HEK293 (cell line): Measurements from ENCODE around the gene HOXD9.
A peak's percentile ranks its signal among the peaks of the same experiment; 100 is the strongest.

Source experiments
- KLF8 ChIP-seq: fragments of 450-650 bp; formaldehyde crosslinking; IDR thresholded peaks from 2 replicates; pipeline ENCODE4 v1.5.1; 2016; ENCODE audit warnings: missing biosample characterization, missing genetic modification characterization
- PRDM2 ChIP-seq: fragments of 450-650 bp; formaldehyde crosslinking; IDR thresholded peaks from 2 replicates; pipeline ENCODE4 v1.5.1; 2016; ENCODE audit warnings: missing biosample characterization, missing genetic modification characterization, borderline replicate concordance
- SCRT1 ChIP-seq: fragments of 450-650 bp; formaldehyde crosslinking; IDR thresholded peaks from 2 replicates; pipeline ENCODE4 v1.5.1; 2016; ENCODE audit warnings: missing biosample characterization, missing genetic modification characterization, borderline replicate concordance
- SETDB1 ChIP-seq: IDR thresholded peaks from one replicate; pipeline ENCODE4 v1.6.1; 2017; ENCODE audit warnings: mild to moderate bottlenecking, low read length, moderate library complexity, mixed read lengths; ENCODE audit not compliant: insufficient read length
- YY1 ChIP-seq: fragments of 450-650 bp; formaldehyde crosslinking; IDR thresholded peaks from 2 replicates; pipeline ENCODE4 v1.5.1; 2018; ENCODE audit warnings: missing biosample characterization, missing genetic modification characterization
- ZBTB1 ChIP-seq: fragments of 450-650 bp; formaldehyde crosslinking; IDR thresholded peaks from 2 replicates; pipeline ENCODE4 v1.5.1; 2016; ENCODE audit warnings: missing biosample characterization, missing genetic modification characterization
- ZBTB10 ChIP-seq: fragments of 450-650 bp; formaldehyde crosslinking; IDR thresholded peaks from 2 replicates; pipeline ENCODE4 v1.5.1; 2016; ENCODE audit warnings: missing biosample characterization, missing genetic modification characterization
- ZNF155 ChIP-seq: fragments of 450-650 bp; formaldehyde crosslinking; IDR thresholded peaks from 2 replicates; pipeline ENCODE4 v1.5.1; 2016; ENCODE audit warnings: missing biosample characterization, missing genetic modification characterization
- ZNF18 ChIP-seq: fragments of 450-650 bp; formaldehyde crosslinking; IDR thresholded peaks from 2 replicates; pipeline ENCODE4 v1.5.1; 2016; ENCODE audit warnings: missing biosample characterization, missing genetic modification characterization
- ZNF2 ChIP-seq: fragments of 450-650 bp; formaldehyde crosslinking; IDR thresholded peaks from 2 replicates; pipeline ENCODE4 v1.5.1; 2016; ENCODE audit warnings: missing biosample characterization, missing genetic modification characterization
- ZNF416 ChIP-seq: fragments of 450-650 bp; formaldehyde crosslinking; IDR thresholded peaks from 2 replicates; pipeline ENCODE4 v1.5.1; 2016; ENCODE audit warnings: missing biosample characterization, missing genetic modification characterization
- ZNF521 ChIP-seq: fragments of 450-650 bp; formaldehyde crosslinking; IDR thresholded peaks from 2 replicates; pipeline ENCODE4 v1.5.1; 2017; ENCODE audit warnings: missing biosample characterization, mild to moderate bottlenecking, missing genetic modification characterization
- ZNF558 ChIP-seq: fragments of 450-650 bp; formaldehyde crosslinking; IDR thresholded peaks from 2 replicates; pipeline ENCODE4 v1.5.1; 2016; ENCODE audit warnings: missing biosample characterization, missing genetic modification characterization
- ZNF585B ChIP-seq: fragments of 450-650 bp; formaldehyde crosslinking; IDR thresholded peaks from 2 replicates; pipeline ENCODE4 v1.5.1; 2016; ENCODE audit warnings: missing biosample characterization, missing genetic modification characterization
- ZNF624 ChIP-seq: fragments of 450-650 bp; formaldehyde crosslinking; IDR thresholded peaks from 2 replicates; pipeline ENCODE4 v1.5.1; 2017; ENCODE audit warnings: missing biosample characterization, missing genetic modification characterization
- ZNF776 ChIP-seq: fragments of 450-650 bp; formaldehyde crosslinking; IDR thresholded peaks from 2 replicates; pipeline ENCODE4 v1.5.0; 2017; ENCODE audit warnings: missing biosample characterization, missing genetic modification characterization, borderline replicate concordance
- ZSCAN30 ChIP-seq: fragments of 450-650 bp; IDR thresholded peaks from 2 replicates; pipeline ENCODE4 v1.5.1; 2018; ENCODE audit warnings: missing biosample characterization, mild to moderate bottlenecking, missing genetic modification characterization, moderate library complexity
- ZXDB ChIP-seq: fragments of 450-650 bp; formaldehyde crosslinking; IDR thresholded peaks from 2 replicates; pipeline ENCODE4 v1.5.1; 2016; ENCODE audit warnings: missing biosample characterization, missing genetic modification characterization
- TF ChIP-seq, protein P1 (sequence below): fragments of 450-650 bp; formaldehyde crosslinking; IDR thresholded peaks from 2 replicates; pipeline ENCODE4 v1.5.1; 2017; ENCODE audit warnings: missing biosample characterization, missing genetic modification characterization
- TF ChIP-seq, protein P2 (sequence below): fragments of 450-650 bp; formaldehyde crosslinking; IDR thresholded peaks from 2 replicates; pipeline ENCODE4 v1.5.1; 2016; ENCODE audit warnings: missing biosample characterization, missing genetic modification characterization
- TF ChIP-seq, protein P3 (sequence below): fragments of 450-650 bp; formaldehyde crosslinking; IDR thresholded peaks from 2 replicates; pipeline ENCODE4 v1.5.1; 2016; ENCODE audit warnings: missing biosample characterization, missing genetic modification characterization

The HOXD9 gene

GRCh38 chr2:176080540-176081375 is 41.8 kb upstream of the HOXD9 start (continued):
- TF ChIP-seq PRDM2 (tag by site-specific recombination) (no peak), ZBTB10 (tag by site-specific recombination) (no peak), ZNF416 (tag by site-specific recombination) (no peak), ZNF2 (0 out of 2 replicates have a peak, but pooled peaks have one; percentile 13), ZSCAN30 (tag by site-specific recombination) (peak; percentile 54; the same call in 1 of the 2 replicates), SCRT1 (no peak), ZNF558 (no peak), ZBTB1 (tag by site-specific recombination) (no peak), YY1 (tag by site-specific recombination) (no peak), SETDB1 (peak; percentile 88), ZNF155 (tag by site-specific recombination) (no peak), ZNF776 (tag by site-specific recombination) (no peak), ZNF585B (tag by site-specific recombination) (no peak), KLF8 (tag by site-specific recombination) (no peak), ZNF18 (tag by site-specific recombination) (no peak), ZNF521 (no peak), ZNF624 (tag by site-specific recombination) (no peak), ZXDB (tag by site-specific recombination) (0 out of 2 replicates have a peak, but pooled peaks have one; percentile 26)
- TF ChIP-seq, protein P1, sequence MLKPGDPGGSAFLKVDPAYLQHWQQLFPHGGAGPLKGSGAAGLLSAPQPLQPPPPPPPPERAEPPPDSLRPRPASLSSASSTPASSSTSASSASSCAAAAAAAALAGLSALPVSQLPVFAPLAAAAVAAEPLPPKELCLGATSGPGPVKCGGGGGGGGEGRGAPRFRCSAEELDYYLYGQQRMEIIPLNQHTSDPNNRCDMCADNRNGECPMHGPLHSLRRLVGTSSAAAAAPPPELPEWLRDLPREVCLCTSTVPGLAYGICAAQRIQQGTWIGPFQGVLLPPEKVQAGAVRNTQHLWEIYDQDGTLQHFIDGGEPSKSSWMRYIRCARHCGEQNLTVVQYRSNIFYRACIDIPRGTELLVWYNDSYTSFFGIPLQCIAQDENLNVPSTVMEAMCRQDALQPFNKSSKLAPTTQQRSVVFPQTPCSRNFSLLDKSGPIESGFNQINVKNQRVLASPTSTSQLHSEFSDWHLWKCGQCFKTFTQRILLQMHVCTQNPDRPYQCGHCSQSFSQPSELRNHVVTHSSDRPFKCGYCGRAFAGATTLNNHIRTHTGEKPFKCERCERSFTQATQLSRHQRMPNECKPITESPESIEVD (tag by site-specific recombination) = no peak
- TF ChIP-seq, protein P2, sequence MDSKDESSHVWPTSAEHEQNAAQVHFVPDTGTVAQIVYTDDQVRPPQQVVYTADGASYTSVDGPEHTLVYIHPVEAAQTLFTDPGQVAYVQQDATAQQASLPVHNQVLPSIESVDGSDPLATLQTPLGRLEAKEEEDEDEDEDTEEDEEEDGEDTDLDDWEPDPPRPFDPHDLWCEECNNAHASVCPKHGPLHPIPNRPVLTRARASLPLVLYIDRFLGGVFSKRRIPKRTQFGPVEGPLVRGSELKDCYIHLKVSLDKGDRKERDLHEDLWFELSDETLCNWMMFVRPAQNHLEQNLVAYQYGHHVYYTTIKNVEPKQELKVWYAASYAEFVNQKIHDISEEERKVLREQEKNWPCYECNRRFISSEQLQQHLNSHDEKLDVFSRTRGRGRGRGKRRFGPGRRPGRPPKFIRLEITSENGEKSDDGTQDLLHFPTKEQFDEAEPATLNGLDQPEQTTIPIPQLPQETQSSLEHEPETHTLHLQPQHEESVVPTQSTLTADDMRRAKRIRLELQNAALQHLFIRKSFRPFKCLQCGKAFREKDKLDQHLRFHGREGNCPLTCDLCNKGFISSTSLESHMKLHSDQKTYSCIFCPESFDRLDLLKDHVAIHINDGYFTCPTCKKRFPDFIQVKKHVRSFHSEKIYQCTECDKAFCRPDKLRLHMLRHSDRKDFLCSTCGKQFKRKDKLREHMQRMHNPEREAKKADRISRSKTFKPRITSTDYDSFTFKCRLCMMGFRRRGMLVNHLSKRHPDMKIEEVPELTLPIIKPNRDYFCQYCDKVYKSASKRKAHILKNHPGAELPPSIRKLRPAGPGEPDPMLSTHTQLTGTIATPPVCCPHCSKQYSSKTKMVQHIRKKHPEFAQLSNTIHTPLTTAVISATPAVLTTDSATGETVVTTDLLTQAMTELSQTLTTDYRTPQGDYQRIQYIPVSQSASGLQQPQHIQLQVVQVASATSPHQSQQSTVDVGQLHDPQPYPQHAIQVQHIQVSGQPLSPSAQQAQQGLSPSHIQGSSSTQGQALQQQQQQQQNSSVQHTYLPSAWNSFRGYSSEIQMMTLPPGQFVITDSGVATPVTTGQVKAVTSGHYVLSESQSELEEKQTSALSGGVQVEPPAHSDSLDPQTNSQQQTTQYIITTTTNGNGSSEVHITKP (tag by site-specific recombination) = no peak
- TF ChIP-seq, protein P3, sequence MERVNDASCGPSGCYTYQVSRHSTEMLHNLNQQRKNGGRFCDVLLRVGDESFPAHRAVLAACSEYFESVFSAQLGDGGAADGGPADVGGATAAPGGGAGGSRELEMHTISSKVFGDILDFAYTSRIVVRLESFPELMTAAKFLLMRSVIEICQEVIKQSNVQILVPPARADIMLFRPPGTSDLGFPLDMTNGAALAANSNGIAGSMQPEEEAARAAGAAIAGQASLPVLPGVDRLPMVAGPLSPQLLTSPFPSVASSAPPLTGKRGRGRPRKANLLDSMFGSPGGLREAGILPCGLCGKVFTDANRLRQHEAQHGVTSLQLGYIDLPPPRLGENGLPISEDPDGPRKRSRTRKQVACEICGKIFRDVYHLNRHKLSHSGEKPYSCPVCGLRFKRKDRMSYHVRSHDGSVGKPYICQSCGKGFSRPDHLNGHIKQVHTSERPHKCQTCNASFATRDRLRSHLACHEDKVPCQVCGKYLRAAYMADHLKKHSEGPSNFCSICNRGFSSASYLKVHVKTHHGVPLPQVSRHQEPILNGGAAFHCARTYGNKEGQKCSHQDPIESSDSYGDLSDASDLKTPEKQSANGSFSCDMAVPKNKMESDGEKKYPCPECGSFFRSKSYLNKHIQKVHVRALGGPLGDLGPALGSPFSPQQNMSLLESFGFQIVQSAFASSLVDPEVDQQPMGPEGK (tag by site-specific recombination) = no peak
